A549 (cell line): ENCODE measurements around the gene ZMYND12.

ENCODE experiments used
- JUNB ChIP-seq: fragments of >200 bp; sonication (Bioruptor Twin); formaldehyde crosslinking; IDR thresholded peaks from 2 replicates; pipeline ENCODE4 v1.6.1; 2016
- MAFK ChIP-seq: fragments of 450-650 bp; IDR thresholded peaks from 2 replicates; pipeline ENCODE4 v1.6.1; 2014; ENCODE audit not compliant: partially characterized antibody
- MYC ChIP-seq: IDR thresholded peaks from 2 replicates; pipeline ENCODE4 v1.6.1; 2012; ENCODE audit warnings: mild to moderate bottlenecking, inconsistent platforms, low read length, improper control_type of control experiment, borderline replicate concordance
- ZFP36 ChIP-seq: fragments of 450-650 bp; IDR thresholded peaks from 2 replicates; pipeline ENCODE4 v1.6.1; 2014; ENCODE audit warnings: borderline replicate concordance; ENCODE audit not compliant: partially characterized antibody
- TF ChIP-seq, protein P1 (sequence below): fragments of >200 bp; sonication (Bioruptor Twin); formaldehyde crosslinking; IDR thresholded peaks from 3 replicates; pipeline ENCODE4 v1.5.1; 2016

DNA sequence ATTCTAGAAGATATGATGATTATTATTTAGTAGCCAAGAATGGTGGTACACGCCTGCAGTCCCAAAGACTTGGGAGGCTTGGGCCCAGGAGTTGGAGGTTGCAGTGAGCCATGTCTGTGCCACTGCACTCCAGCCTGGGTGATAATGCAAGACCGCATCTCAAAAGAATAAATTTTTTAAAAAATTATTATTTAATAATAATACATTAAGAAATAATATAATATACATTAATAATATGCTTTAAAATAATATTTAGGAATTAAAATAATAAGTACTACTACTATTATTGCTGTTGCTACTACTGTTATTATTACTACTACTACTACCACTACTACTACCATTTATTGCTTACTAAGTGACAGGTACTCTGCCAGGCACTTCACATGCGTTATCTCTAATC lies 34.4 kb upstream of the ZMYND12 start:
- TF ChIP-seq, protein P1, sequence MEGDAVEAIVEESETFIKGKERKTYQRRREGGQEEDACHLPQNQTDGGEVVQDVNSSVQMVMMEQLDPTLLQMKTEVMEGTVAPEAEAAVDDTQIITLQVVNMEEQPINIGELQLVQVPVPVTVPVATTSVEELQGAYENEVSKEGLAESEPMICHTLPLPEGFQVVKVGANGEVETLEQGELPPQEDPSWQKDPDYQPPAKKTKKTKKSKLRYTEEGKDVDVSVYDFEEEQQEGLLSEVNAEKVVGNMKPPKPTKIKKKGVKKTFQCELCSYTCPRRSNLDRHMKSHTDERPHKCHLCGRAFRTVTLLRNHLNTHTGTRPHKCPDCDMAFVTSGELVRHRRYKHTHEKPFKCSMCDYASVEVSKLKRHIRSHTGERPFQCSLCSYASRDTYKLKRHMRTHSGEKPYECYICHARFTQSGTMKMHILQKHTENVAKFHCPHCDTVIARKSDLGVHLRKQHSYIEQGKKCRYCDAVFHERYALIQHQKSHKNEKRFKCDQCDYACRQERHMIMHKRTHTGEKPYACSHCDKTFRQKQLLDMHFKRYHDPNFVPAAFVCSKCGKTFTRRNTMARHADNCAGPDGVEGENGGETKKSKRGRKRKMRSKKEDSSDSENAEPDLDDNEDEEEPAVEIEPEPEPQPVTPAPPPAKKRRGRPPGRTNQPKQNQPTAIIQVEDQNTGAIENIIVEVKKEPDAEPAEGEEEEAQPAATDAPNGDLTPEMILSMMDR, result no peak
- no peak for TF ChIP-seq JUNB
- TF ChIP-seq MYC, result no peak
- TF ChIP-seq ZFP36, result no peak
- no peak for TF ChIP-seq MAFK
